ENCODE data around the gene HEXIM1.

HEXIM1 gene

DNA sequence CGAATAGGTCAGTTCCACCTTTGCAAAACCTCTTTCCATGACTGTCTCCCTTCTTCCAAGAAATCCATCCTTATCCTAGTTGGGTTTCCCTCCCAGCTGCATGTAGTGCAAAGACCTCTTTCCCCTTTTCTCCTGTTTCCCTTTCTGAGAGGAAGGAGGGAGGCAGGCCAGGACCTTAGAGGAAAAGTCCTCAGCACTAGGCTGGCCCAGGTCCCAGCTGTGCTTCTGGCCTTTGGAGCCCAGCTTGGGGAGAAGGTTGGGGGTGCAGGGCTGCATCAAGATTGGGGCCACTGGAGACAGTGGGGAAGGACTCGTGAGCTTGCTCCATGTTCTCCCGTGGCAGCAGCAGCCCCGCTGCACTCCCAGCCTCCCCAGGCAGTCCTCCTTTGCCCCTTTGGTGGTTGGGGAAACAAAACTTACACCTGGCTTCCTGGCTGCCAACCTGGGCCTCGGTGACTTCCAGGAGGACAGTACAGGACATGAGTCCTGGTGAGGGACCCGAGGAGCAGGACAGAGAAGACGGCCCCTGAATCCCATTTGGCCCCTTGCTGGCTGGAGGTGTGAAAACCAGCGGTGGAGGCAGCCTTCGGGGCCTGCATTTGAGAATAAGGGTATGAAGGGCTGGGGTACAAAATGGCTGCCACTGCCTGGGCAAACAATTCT lies 13.9 kb downstream of the HEXIM1 start:
- no peak for DNase-seq (ENCODE audit: low read depth, low spot score)
- H3K9ac ChIP-seq (ENCODE audit: insufficient read length) = peak overlapping the region; percentile 59

DNA sequence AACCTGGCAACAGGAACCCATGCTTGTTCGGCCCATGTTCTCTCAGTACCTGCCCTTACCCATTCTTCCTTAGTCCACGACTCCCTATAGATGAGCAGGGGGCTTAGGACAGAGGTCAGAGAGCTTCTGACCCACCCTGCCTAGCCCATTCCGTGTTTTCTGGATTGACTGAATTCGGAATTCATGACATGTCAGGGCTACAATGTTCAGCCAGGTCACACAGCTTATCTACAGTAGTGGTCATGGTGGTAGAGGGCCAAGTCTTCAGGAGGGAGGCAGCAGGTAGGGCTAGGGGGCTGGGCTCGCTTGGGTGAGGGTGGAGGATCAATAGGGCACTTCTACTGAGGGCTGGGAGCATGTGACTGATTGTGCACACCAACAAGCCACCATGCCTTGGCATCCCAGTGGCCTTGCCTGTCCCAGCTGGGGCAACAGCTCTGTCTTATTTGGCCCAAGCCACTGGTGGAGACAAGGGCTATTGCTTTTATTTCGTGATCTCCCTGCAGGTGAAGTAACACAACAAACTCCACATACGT lies 16.5 kb downstream of the HEXIM1 start:
- H3K4me3 ChIP-seq = no peak overlapping the region
- H3K9me3 ChIP-seq (ENCODE audit: low read depth, low read length) = no peaks in the 10 kb centered on the region
- no peak overlapping the region for H3K27ac ChIP-seq
- TF ChIP-seq EZH2 (IDR thresholded peaks at IDR 0.05) = no peak
- no peak for TF ChIP-seq FOXP2 (optimal IDR thresholded peaks at IDR 0.05; ENCODE audit: control extremely low read depth, extremely low read length, insufficient read depth)
- TF ChIP-seq POLR2AphosphoS5 (IDR thresholded peaks at IDR 0.05; ENCODE audit: borderline replicate concordance, low read depth, low read length) = no peak
- H3K36me3 ChIP-seq (ENCODE audit: insufficient read depth, low read length) = no peaks in the 10 kb centered on the region
- no peak overlapping the region for H3K9ac ChIP-seq (ENCODE audit: insufficient read length)
- DNase-seq (ENCODE audit: low read depth, low spot score) = no peak

More for the DNA sequence above, 13.9 kb downstream of the HEXIM1 start:
- H3K4me3 ChIP-seq = peak overlapping the region; percentile 81
- TF ChIP-seq EZH2 (IDR thresholded peaks at IDR 0.05) (no peak), FOXP2 (optimal IDR thresholded peaks at IDR 0.05; ENCODE audit: control extremely low read depth, extremely low read length, insufficient read depth) (no peak), POLR2AphosphoS5 (IDR thresholded peaks at IDR 0.05; ENCODE audit: borderline replicate concordance, low read depth, low read length) (no peak)
- peak overlapping the region; percentile 36; the same call in 1 of the 2 replicates for H3K27ac ChIP-seq
- H3K36me3 ChIP-seq (ENCODE audit: insufficient read depth, low read length) = no peaks in the 10 kb centered on the region
- no peaks in the 10 kb centered on the region for H3K9me3 ChIP-seq (ENCODE audit: low read depth, low read length)

- Histone ChIP-seq H3K9ac (ENCODE audit: insufficient read length) (no peak overlapping the region), H3K4me3 (no peak overlapping the region), H3K27ac (no peak overlapping the region), H3K9me3 (ENCODE audit: low read depth, low read length) (no peaks in the 10 kb centered on the region), H3K36me3 (ENCODE audit: insufficient read depth, low read length) (no peaks in the 10 kb centered on the region)
- TF ChIP-seq POLR2AphosphoS5 (IDR thresholded peaks at IDR 0.05; ENCODE audit: borderline replicate concordance, low read depth, low read length) = no peak
- no peak for TF ChIP-seq EZH2 (IDR thresholded peaks at IDR 0.05)
- TF ChIP-seq FOXP2 (optimal IDR thresholded peaks at IDR 0.05; ENCODE audit: control extremely low read depth, extremely low read length, insufficient read depth) = no peak
- no peak for DNase-seq (ENCODE audit: low read depth, low spot score)
These were observed 20.9 kb downstream of the HEXIM1 start for GRCh38 chr17:45168991-45169752.

- Histone ChIP-seq H3K36me3 (ENCODE audit: insufficient read depth, low read length) (no peaks in the 10 kb centered on the region), H3K4me3 (no peak overlapping the region), H3K27ac (peak overlapping the region; percentile 91), H3K9ac (ENCODE audit: insufficient read length) (no peak overlapping the region), H3K9me3 (ENCODE audit: low read depth, low read length) (no peaks in the 10 kb centered on the region)
- no peak for DNase-seq (ENCODE audit: low read depth, low spot score)
- TF ChIP-seq POLR2AphosphoS5 (IDR thresholded peaks at IDR 0.05; ENCODE audit: borderline replicate concordance, low read depth, low read length) (no peak), FOXP2 (optimal IDR thresholded peaks at IDR 0.05; ENCODE audit: control extremely low read depth, extremely low read length, insufficient read depth) (no peak), EZH2 (IDR thresholded peaks at IDR 0.05) (no peak)
These were observed 22.1 kb downstream of the HEXIM1 start for GRCh38 chr17:45170280-45170930.

GRCh38 chr17:45170931-45171337 lies 22.7 kb downstream of the HEXIM1 start:
- peak overlapping the region; percentile 66; the same call in 1 of the 2 replicates for H3K4me3 ChIP-seq
- peak overlapping the region; percentile 91 for H3K27ac ChIP-seq
- DNase-seq (ENCODE audit: low read depth, low spot score) = no peak
- H3K36me3 ChIP-seq (ENCODE audit: insufficient read depth, low read length) = no peaks in the 10 kb centered on the region
- H3K9ac ChIP-seq (ENCODE audit: insufficient read length) = peak overlapping the region; percentile 48
- TF ChIP-seq FOXP2 (optimal IDR thresholded peaks at IDR 0.05; ENCODE audit: control extremely low read depth, extremely low read length, insufficient read depth) = no peak
- TF ChIP-seq EZH2 (IDR thresholded peaks at IDR 0.05) = no peak
- no peak for TF ChIP-seq POLR2AphosphoS5 (IDR thresholded peaks at IDR 0.05; ENCODE audit: borderline replicate concordance, low read depth, low read length)
- H3K9me3 ChIP-seq (ENCODE audit: low read depth, low read length) = no peaks in the 10 kb centered on the region

DNA sequence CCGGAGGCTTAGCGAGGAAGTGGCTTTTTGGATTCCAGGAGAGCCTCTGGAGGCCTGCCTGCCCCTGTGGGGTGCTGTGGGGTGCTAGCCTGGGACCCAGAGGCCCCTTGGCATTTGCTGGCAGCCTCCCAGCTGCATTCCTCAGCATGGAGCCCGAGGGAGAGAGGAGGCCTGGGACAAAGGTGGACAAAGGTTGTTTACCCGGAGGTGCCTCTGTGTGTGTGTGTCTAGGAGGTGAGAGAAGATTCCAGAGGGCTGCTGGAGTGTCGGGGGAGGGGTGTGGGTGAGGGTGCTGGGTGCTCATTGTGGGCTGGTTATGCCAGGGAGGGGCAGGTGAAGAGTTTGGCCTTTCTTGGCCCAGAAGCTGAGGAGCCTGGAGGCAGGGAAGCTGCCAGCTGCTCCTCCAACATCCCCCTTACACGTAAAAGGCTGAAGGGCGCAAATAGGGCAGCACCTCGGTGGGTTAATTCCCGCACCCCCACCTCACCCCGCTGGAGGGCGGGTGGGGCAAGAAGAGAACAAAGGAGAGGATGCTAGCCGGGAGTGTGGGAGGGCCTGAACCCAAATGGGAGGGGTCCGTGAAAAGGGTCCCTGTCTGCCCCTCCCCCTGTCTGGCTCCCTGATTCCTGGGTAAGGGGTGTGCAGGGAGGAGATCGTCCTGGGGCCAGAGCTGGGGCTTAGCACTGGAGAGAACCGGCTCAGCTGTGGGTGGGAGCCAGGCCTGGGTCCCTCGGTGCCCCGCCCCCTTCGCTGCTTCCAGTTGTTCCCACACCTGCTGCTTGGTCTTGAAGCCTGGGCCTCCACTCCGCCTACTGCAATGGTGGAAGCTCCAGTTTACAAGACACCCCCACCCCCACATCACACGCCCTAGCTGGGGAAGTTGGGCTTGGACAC lies 23.3 kb downstream of the HEXIM1 start:
- Histone ChIP-seq H3K9ac (ENCODE audit: insufficient read length) (peak overlapping the region; percentile 64), H3K27ac (peak overlapping the region; percentile 91), H3K4me3 (peak overlapping the region; percentile 66), H3K36me3 (ENCODE audit: insufficient read depth, low read length) (no peaks in the 10 kb centered on the region), H3K9me3 (ENCODE audit: low read depth, low read length) (no peaks in the 10 kb centered on the region)
- no peak for DNase-seq (ENCODE audit: low read depth, low spot score)
- peak; percentile 33; the same call in 1 of the 2 replicates for TF ChIP-seq POLR2AphosphoS5 (IDR thresholded peaks at IDR 0.05; ENCODE audit: borderline replicate concordance, low read depth, low read length)
- TF ChIP-seq EZH2 (IDR thresholded peaks at IDR 0.05) = no peak

DNA sequence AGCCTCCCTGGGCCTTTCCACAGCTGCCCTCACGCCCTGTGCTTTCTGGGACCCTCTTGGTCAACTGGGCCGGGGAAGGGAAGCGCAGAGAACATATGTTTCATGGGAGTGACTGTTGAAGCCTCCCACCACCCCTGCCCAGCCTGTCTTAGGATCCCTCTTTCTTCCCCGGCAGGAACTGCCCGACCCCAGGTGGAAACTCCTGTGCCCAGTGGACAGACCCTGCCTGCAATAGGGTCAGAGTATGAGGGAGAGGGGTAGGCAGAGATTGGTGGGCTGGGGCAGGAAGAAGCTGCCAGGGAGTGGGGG lies 23.9 kb downstream of the HEXIM1 start:
- H3K4me3 ChIP-seq = peak overlapping the region; percentile 66
- H3K27ac ChIP-seq = peak overlapping the region; percentile 91
- TF ChIP-seq POLR2AphosphoS5 (IDR thresholded peaks at IDR 0.05; ENCODE audit: borderline replicate concordance, low read depth, low read length) (no peak), EZH2 (IDR thresholded peaks at IDR 0.05) (no peak), FOXP2 (optimal IDR thresholded peaks at IDR 0.05; ENCODE audit: control extremely low read depth, extremely low read length, insufficient read depth) (no peak)

More for the DNA sequence above, 23.9 kb downstream of the HEXIM1 start:
- Histone ChIP-seq H3K9me3 (ENCODE audit: low read depth, low read length) (no peaks in the 10 kb centered on the region), H3K9ac (ENCODE audit: insufficient read length) (peak overlapping the region; percentile 64), H3K36me3 (ENCODE audit: insufficient read depth, low read length) (no peaks in the 10 kb centered on the region)
- DNase-seq (ENCODE audit: low read depth, low spot score) = no peak
